Thoracic aorta (tissue), 2 donors: ENCODE data around the gene KIAA2012. TPM values are rescaled to one million over a fixed set of nuclear protein-coding genes. Genes with fewer than 3 reads are reported as not detected.

Experiments
- ATAC-seq: fragments of 150-250 bp; one replicate; pipeline ENCODE4 v1.8.0; 2017; ENCODE audit warnings: low read depth; ENCODE audit not compliant: insufficient number of reproducible peaks, low FRiP score
- DNase-seq: peaks from one replicate; pipeline ENCODE4 v3.0.0-alpha.2; 2020; ENCODE audit warnings: low spot score
- H3K27ac ChIP-seq, 2 donors: fragments of 200-600 bp; sonication (generic); 1 replicate in 1 of 2; 2 replicates in 1 of 2; pipeline ENCODE4 v1.5.1; 2016; ENCODE audit warnings: mild to moderate bottlenecking in 2 of 2, moderate library complexity in 2 of 2
- H3K27me3 ChIP-seq: fragments of 200-600 bp; sonication (generic); replicated peaks from 2 replicates; pipeline ENCODE4 v1.6.0; 2016; ENCODE audit warnings: mild to moderate bottlenecking; ENCODE audit not compliant: insufficient read depth
- H3K36me3 ChIP-seq: fragments of 200-600 bp; sonication (generic); one replicate; pipeline ENCODE4 v1.5.1; 2016
- H3K4me1 ChIP-seq, 2 donors: fragments of 200-600 bp; sonication (generic); 1 replicate in 1 of 2; 2 replicates in 1 of 2; pipeline versions ENCODE4 v1.5.1 to v1.6.0; 2016; ENCODE audit warnings: low read depth in 2 of 2, mild to moderate bottlenecking in 1 of 2; ENCODE audit not compliant: control insufficient read depth in 1 of 2
- H3K4me3 ChIP-seq: fragments of 200-600 bp; sonication (generic); 2 replicates; pipeline ENCODE4 v1.5.1; 2016; ENCODE audit warnings: mild to moderate bottlenecking
- H3K9me3 ChIP-seq: fragments of 200-600 bp; sonication (generic); 2 replicates; pipeline ENCODE4 v1.5.1; 2016
- CTCF ChIP-seq: fragments of 200-600 bp; sonication (generic); IDR thresholded peaks from one replicate; pipeline ENCODE4 v1.5.1; 2019; ENCODE audit warnings: antibody characterized with exemption
- total RNA-seq, 2 donors: library from RNA; depleted of rRNA; stranded (reverse); fragments of >200 nt; gene quantifications; one replicate each; pipeline versions ENCODE4 v1.1.0 to v1.2.3, GENCODE V29; 2016

KIAA2012 gene
- total RNA-seq, 2 donors from 2014 or later = not detected

- no peak for ATAC-seq
- Histone ChIP-seq H3K36me3 (no peaks in the 10 kb centered on the region), H3K9me3 (no peaks in the 10 kb centered on the region), H3K4me3 (no peak overlapping the region), H3K27me3 (no peaks in the 10 kb centered on the region), H3K27ac (no peak overlapping the region), H3K4me1 (peaks cover 0 to 11% of the 10 kb centered on the region in 2 donors)
- no peak for TF ChIP-seq CTCF
- DNase-seq = no peak
Observed at GRCh38 chr2:202149936-202150335, 76.9 kb downstream of the KIAA2012 start.

DNA sequence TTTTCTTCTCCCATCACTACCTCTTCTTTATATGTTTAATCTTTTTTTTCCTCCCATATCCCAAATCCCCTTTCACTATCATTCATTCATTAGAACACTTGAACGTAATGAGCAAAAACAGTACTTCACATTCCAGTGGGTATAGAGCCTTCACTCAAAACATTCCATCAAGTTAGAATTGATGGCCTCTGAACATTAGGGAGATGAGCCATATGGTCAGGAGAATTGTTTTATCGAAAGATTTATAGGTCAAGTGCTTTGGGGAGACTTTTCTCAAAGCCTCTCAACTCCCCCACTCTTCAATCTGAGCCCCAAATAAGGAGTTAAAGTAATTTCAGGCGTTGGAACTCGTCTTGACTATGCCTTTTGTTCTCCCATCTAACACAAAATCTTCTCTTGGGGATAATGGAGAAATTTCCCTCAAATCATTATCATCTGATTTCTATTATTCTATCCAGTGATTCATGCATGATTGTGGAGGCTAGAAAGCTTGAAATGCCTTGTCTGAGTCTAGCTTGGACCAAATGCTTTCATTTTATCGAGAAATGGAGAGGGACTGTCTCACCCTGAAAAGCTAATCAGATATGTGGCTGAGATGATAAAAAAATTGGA lies 79.2 kb downstream of the KIAA2012 start:
- ATAC-seq = no peak

GRCh38 chr2:202154613-202155012 lies 81.6 kb downstream of the KIAA2012 start:
- no peak for TF ChIP-seq CTCF
- no peaks in the 10 kb centered on the region for H3K36me3 ChIP-seq
- H3K9me3 ChIP-seq = no peaks in the 10 kb centered on the region
- H3K27ac ChIP-seq = no peak overlapping the region
- DNase-seq (no peak), ATAC-seq (no peak)
- no peak overlapping the region for H3K4me3 ChIP-seq
- peaks cover 0 to under 1% of the 10 kb centered on the region in 2 donors for H3K4me1 ChIP-seq
- no peaks in the 10 kb centered on the region for H3K27me3 ChIP-seq

More for the DNA sequence above, 79.2 kb downstream of the KIAA2012 start:
- no peaks in the 10 kb centered on the region for H3K9me3 ChIP-seq
- no peak overlapping the region for H3K4me3 ChIP-seq
- peaks cover 0 to 11% of the 10 kb centered on the region in 2 donors for H3K4me1 ChIP-seq
- H3K36me3 ChIP-seq = no peaks in the 10 kb centered on the region
- no peak for DNase-seq
- no peaks in the 10 kb centered on the region for H3K27me3 ChIP-seq
- H3K27ac ChIP-seq = no peak overlapping the region
- TF ChIP-seq CTCF = no peak

- no peak for DNase-seq
- ATAC-seq = no peak
- Histone ChIP-seq H3K4me1 (peaks cover 0 to 9% of the 10 kb centered on the region in 2 donors), H3K27me3 (no peaks in the 10 kb centered on the region), H3K9me3 (no peaks in the 10 kb centered on the region), H3K4me3 (no peak overlapping the region), H3K36me3 (no peaks in the 10 kb centered on the region), H3K27ac (no peak overlapping the region)
- TF ChIP-seq CTCF = no peak
Observed at GRCh38 chr2:202157211-202157990, 84.3 kb downstream of the KIAA2012 start.

GRCh38 chr2:202158796-202159195 lies 85.7 kb downstream of the KIAA2012 start:
- H3K4me3 ChIP-seq = no peak overlapping the region
- H3K27me3 ChIP-seq = no peaks in the 10 kb centered on the region
- H3K4me1 ChIP-seq = peaks cover 0 to 9% of the 10 kb centered on the region in 2 donors
- no peak for TF ChIP-seq CTCF
- H3K36me3 ChIP-seq = no peaks in the 10 kb centered on the region
- no peak for DNase-seq
- H3K27ac ChIP-seq = no peak overlapping the region
- no peak for ATAC-seq
- H3K9me3 ChIP-seq = no peaks in the 10 kb centered on the region
